Measurements from ENCODE around the gene SOCS2.

Gene SOCS2

DNA sequence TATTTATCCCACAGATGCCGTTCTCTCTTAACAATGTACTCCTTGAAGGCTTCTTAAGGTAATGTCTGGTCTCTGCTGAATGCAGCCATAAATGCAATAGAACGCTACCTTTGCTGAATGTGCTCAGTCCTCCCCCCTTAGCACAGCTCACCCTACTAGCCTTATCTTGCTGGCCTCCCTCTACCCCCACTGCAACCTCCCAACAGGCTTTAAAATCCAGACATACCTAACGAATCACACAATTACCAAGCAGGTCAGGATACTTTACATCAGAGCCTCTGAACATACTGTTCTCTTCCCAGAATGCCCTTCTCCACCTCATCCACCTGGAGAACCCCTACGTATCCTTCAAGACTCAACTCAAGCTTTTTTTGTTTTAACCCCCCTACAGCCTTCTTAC is 53.7 kb downstream of the SOCS2 start:
- CTCF ChIA-PET, result no interaction called here
- TF ChIP-seq ZNF623 (tag by site-specific recombination; IDR thresholded peaks at IDR 0.05) (no peak), ZNF121 (tag by site-specific recombination; IDR thresholded peaks at IDR 0.05) (no peak), ZNF23 (tag by site-specific recombination; IDR thresholded peaks at IDR 0.05; ENCODE audit: borderline replicate concordance) (no peak), ZNF768 (tag by site-specific recombination; IDR thresholded peaks at IDR 0.05) (no peak), ZNF501 (tag by site-specific recombination; IDR thresholded peaks at IDR 0.05) (no peak)
- TF ChIP-seq, protein P1, sequence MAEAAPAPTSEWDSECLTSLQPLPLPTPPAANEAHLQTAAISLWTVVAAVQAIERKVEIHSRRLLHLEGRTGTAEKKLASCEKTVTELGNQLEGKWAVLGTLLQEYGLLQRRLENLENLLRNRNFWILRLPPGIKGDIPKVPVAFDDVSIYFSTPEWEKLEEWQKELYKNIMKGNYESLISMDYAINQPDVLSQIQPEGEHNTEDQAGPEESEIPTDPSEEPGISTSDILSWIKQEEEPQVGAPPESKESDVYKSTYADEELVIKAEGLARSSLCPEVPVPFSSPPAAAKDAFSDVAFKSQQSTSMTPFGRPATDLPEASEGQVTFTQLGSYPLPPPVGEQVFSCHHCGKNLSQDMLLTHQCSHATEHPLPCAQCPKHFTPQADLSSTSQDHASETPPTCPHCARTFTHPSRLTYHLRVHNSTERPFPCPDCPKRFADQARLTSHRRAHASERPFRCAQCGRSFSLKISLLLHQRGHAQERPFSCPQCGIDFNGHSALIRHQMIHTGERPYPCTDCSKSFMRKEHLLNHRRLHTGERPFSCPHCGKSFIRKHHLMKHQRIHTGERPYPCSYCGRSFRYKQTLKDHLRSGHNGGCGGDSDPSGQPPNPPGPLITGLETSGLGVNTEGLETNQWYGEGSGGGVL (tag by site-specific recombination; IDR thresholded peaks at IDR 0.05), result peak; percentile 13; the same call in 1 of the 2 replicates
- Histone ChIP-seq H3K4me1 (ENCODE audit: control insufficient read depth, insufficient read depth, low read length) (no peaks in the 10 kb centered on the region), H3K9me3 (ENCODE audit: control insufficient read depth, insufficient read depth, low read depth, low read length) (no peaks in the 10 kb centered on the region), H3K36me3 (ENCODE audit: control insufficient read depth in 2 of 2, insufficient read depth in 1 of 2, low read length in 2 of 2) (no peaks in the 10 kb centered on the region), H3K4me3 (ENCODE audit: low read depth, low read length) (no peak overlapping the region), H3K27ac (ENCODE audit: extremely low read depth, low read depth, low read length) (no peak overlapping the region)
- POLR2A ChIA-PET, result no interaction called here
